Measurements from ENCODE around the gene MAP4K4. TPM values are rescaled to one million over a fixed set of nuclear protein-coding genes. Genes with fewer than 3 reads are reported as not detected.
"Not testable (repeated sequence)": the region's sequence is repeated elsewhere in the genome, so short reads cannot be mapped to it uniquely, and the experiment has no call there.

MAP4K4 gene
- total RNA-seq, 1 donor from 2014 or later, result 115 TPM

GRCh38 chr2:101909760-101910159 is 212.3 kb downstream of the MAP4K4 start:
- TF ChIP-seq CTCF (conservative IDR thresholded peaks at IDR 0.05; ENCODE audit: low read depth, low read length), result no peak
- DNase-seq (ENCODE audit: low read depth), result no peak
- H3K4me3 ChIP-seq (ENCODE audit: low read depth, low read length), result no peak overlapping the region

- no peak for DNase-seq (ENCODE audit: low read depth)
- TF ChIP-seq CTCF (conservative IDR thresholded peaks at IDR 0.05; ENCODE audit: low read depth, low read length), result no peak
- no peak overlapping the region for H3K4me3 ChIP-seq (ENCODE audit: low read depth, low read length)
Measured at GRCh38 chr2:101912545-101912944, 215.0 kb downstream of the MAP4K4 start.

- no peak for DNase-seq (ENCODE audit: low read depth)
- no peak for TF ChIP-seq CTCF (conservative IDR thresholded peaks at IDR 0.05; ENCODE audit: low read depth, low read length)
- no peak overlapping the region for H3K4me3 ChIP-seq (ENCODE audit: low read depth, low read length)
Measured at GRCh38 chr2:101921319-101921952, 223.9 kb downstream of the MAP4K4 start.

GRCh38 chr2:101921953-101922325 is 224.4 kb downstream of the MAP4K4 start:
- no peak for DNase-seq (ENCODE audit: low read depth)
- no peak overlapping the region for H3K4me3 ChIP-seq (ENCODE audit: low read depth, low read length)
- no peak for TF ChIP-seq CTCF (conservative IDR thresholded peaks at IDR 0.05; ENCODE audit: low read depth, low read length)

GRCh38 chr2:101924311-101924710 is 226.8 kb downstream of the MAP4K4 start:
- not testable (repeated sequence) for H3K4me3 ChIP-seq (ENCODE audit: low read depth, low read length); DNase-seq (ENCODE audit: low read depth)

- no peak overlapping the region for H3K4me3 ChIP-seq (ENCODE audit: low read depth, low read length)
- no peak for DNase-seq (ENCODE audit: low read depth)
- no peak for TF ChIP-seq CTCF (conservative IDR thresholded peaks at IDR 0.05; ENCODE audit: low read depth, low read length)
Measured at GRCh38 chr2:101930019-101930418, 232.5 kb downstream of the MAP4K4 start.

GRCh38 chr2:101930847-101931246 is 233.3 kb downstream of the MAP4K4 start:
- TF ChIP-seq CTCF (conservative IDR thresholded peaks at IDR 0.05; ENCODE audit: low read depth, low read length), result no peak
- DNase-seq (ENCODE audit: low read depth), result no peak
- H3K4me3 ChIP-seq (ENCODE audit: low read depth, low read length), result no peak overlapping the region

Measured in epithelial cell of proximal tubule (primary cell).